Osteocyte (in vitro differentiated cells): ENCODE data around the gene NRP2. TPM values are rescaled to one million over a fixed set of nuclear protein-coding genes. Genes with fewer than 3 reads are reported as not detected.

Experiments used
- DNase-seq: peaks from one replicate; pipeline ENCODE4 v3.0.0; 2021; ENCODE audit warnings: mixed read lengths; ENCODE audit not compliant: unreplicated experiment; ENCODE audit errors: extremely low spot score
- H3K27ac Mint-ChIP-seq: one replicate; pipeline ENCODE4 v1.8.0; 2021; ENCODE audit warnings: mild to moderate bottlenecking, mixed read lengths; ENCODE audit not compliant: unreplicated experiment
- H3K27me3 Mint-ChIP-seq: one replicate; pipeline ENCODE4 v1.8.0; 2021; ENCODE audit warnings: mixed read lengths; ENCODE audit not compliant: unreplicated experiment
- H3K36me3 Mint-ChIP-seq: one replicate; pipeline ENCODE4 v1.8.0; 2021; ENCODE audit warnings: mixed read lengths; ENCODE audit not compliant: unreplicated experiment
- H3K4me1 Mint-ChIP-seq: one replicate; pipeline ENCODE4 v1.8.0; 2021; ENCODE audit warnings: mixed read lengths; ENCODE audit not compliant: unreplicated experiment
- H3K4me3 Mint-ChIP-seq: one replicate; pipeline ENCODE4 v1.8.0; 2021; ENCODE audit warnings: mild to moderate bottlenecking, moderate library complexity, mixed read lengths; ENCODE audit not compliant: unreplicated experiment
- H3K9me3 Mint-ChIP-seq: one replicate; pipeline ENCODE4 v1.8.0; 2021; ENCODE audit warnings: mixed read lengths; ENCODE audit not compliant: unreplicated experiment
- total RNA-seq: library from RNA; stranded (reverse); gene quantifications from 2 replicates; pipeline ENCODE4 v1.2.1, GENCODE V29; 2021
- TF ChIP-seq, protein P1 (sequence below): fragments of 200-600 bp; sonication (generic); IDR thresholded peaks from 2 replicates; pipeline ENCODE4 v1.5.0; 2021; ENCODE audit warnings: antibody characterized with exemption, mild to moderate bottlenecking, moderate library complexity

Gene NRP2
- total RNA-seq, 1 donor from 2014 or later, result 52.4 TPM

- Mint-ChIP-seq H3K9me3 (no peaks in the 10 kb centered on the region), H3K4me3 (no peak overlapping the region), H3K4me1 (peaks cover 62% of the 10 kb centered on the region), H3K27ac (no peak overlapping the region), H3K27me3 (no peaks in the 10 kb centered on the region), H3K36me3 (peaks cover 24% of the 10 kb centered on the region)
- TF ChIP-seq, protein P1, sequence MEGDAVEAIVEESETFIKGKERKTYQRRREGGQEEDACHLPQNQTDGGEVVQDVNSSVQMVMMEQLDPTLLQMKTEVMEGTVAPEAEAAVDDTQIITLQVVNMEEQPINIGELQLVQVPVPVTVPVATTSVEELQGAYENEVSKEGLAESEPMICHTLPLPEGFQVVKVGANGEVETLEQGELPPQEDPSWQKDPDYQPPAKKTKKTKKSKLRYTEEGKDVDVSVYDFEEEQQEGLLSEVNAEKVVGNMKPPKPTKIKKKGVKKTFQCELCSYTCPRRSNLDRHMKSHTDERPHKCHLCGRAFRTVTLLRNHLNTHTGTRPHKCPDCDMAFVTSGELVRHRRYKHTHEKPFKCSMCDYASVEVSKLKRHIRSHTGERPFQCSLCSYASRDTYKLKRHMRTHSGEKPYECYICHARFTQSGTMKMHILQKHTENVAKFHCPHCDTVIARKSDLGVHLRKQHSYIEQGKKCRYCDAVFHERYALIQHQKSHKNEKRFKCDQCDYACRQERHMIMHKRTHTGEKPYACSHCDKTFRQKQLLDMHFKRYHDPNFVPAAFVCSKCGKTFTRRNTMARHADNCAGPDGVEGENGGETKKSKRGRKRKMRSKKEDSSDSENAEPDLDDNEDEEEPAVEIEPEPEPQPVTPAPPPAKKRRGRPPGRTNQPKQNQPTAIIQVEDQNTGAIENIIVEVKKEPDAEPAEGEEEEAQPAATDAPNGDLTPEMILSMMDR, result no peak
- no peak for DNase-seq
Observed at GRCh38 chr2:205752296-205752820, 70.1 kb downstream of the NRP2 start.

- no peak for DNase-seq
- peaks cover 22% of the 10 kb centered on the region for H3K36me3 Mint-ChIP-seq
- peaks cover 64% of the 10 kb centered on the region for H3K4me1 Mint-ChIP-seq
- no peaks in the 10 kb centered on the region for H3K27me3 Mint-ChIP-seq
- H3K27ac Mint-ChIP-seq, result no peak overlapping the region
- H3K4me3 Mint-ChIP-seq, result no peak overlapping the region
- no peaks in the 10 kb centered on the region for H3K9me3 Mint-ChIP-seq
- TF ChIP-seq, protein P1, result no peak
Observed at GRCh38 chr2:205752924-205753323, 70.6 kb downstream of the NRP2 start.

DNA sequence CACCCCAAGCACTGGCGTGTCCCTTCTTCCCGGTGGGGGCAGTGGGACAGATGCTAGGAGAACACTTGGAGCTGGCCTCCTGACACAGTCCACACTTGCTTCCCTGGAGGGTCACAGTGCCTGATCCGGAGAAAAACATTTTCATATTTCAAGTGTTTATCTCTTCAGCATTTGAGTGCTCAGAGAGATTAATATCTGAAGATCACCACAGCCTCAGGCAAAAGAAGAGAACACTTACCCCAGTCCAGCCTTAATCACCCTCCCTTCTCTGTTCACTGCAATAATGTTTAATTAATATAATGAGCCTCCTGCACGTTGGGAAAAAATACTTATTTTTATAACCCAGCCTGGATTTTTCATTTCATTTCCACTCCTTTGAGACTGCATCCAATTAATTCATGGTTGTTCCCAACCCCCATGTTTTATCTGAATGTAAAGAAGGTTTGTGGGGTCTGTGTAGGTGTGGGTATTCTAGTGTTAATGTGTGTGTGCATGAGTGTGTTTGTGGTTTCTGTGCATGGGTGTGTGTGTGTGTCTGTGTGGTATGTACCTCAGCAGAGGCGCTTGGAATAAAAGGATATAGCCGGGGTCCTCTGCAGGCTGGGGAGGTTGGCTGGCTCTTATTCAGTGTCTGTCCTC lies 72.1 kb downstream of the NRP2 start:
- no peak for DNase-seq
- TF ChIP-seq, protein P1, result no peak
- peaks cover 14% of the 10 kb centered on the region for H3K36me3 Mint-ChIP-seq
- no peaks in the 10 kb centered on the region for H3K27me3 Mint-ChIP-seq
- H3K27ac Mint-ChIP-seq, result peak overlapping the region; percentile 95
- H3K4me1 Mint-ChIP-seq, result peaks cover 74% of the 10 kb centered on the region
- H3K4me3 Mint-ChIP-seq, result no peak overlapping the region
- no peaks in the 10 kb centered on the region for H3K9me3 Mint-ChIP-seq

GRCh38 chr2:205754924-205755321 lies 72.6 kb downstream of the NRP2 start:
- DNase-seq, result no peak
- peak overlapping the region; percentile 95 for H3K27ac Mint-ChIP-seq
- peaks cover 11% of the 10 kb centered on the region for H3K36me3 Mint-ChIP-seq
- H3K4me3 Mint-ChIP-seq, result no peak overlapping the region
- H3K27me3 Mint-ChIP-seq, result no peaks in the 10 kb centered on the region
- H3K4me1 Mint-ChIP-seq, result peaks cover 76% of the 10 kb centered on the region
- no peaks in the 10 kb centered on the region for H3K9me3 Mint-ChIP-seq
- TF ChIP-seq, protein P1, result no peak

DNA sequence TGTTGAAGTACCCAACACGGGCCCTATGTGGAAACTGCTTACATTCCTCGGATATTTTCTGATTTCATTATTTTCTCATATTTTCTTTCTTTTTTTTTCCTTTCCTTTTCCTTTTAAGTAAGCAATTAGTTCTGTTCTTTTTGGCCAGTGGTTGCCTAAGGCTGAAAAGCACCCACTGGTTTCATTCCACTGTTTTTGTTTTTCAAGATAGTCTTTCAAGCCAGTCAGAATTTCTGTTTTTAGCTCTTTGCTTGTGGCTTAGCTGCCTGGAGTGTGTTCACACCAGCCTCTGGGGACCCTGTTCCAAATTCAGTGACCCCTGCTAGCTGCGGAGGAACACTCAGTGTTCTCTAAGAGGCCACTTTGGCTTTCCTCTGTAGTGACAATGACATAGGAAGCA lies 73.6 kb downstream of the NRP2 start:
- peak overlapping the region; percentile 95 for H3K27ac Mint-ChIP-seq
- no peaks in the 10 kb centered on the region for H3K9me3 Mint-ChIP-seq
- H3K4me3 Mint-ChIP-seq, result peak overlapping the region; percentile 55
- no peaks in the 10 kb centered on the region for H3K27me3 Mint-ChIP-seq
- H3K4me1 Mint-ChIP-seq, result peaks cover 72% of the 10 kb centered on the region
- TF ChIP-seq, protein P1, result no peak
- peaks cover 9% of the 10 kb centered on the region for H3K36me3 Mint-ChIP-seq
- no peak for DNase-seq
